HepG2 (cell line): Measurements from ENCODE around the gene TMEM176A. TPM values are rescaled to one million over a fixed set of nuclear protein-coding genes. Genes with fewer than 3 reads are reported as not detected.

Source experiments
- ATAC-seq: fragments of 200-7000 bp; cut with Tn5 transposase; 3 replicates; pipeline ENCODE4 v1.9.1; 2020; ENCODE audit warnings: mild to moderate bottlenecking, moderate library complexity
- BruUV-seq: library from RNA; stranded (reverse); fragments of 400-500 nt; replicated peaks from 2 replicates; lab custom pipeline; 2021; lab: Mats Ljungman, UMichigan
- CTCF ChIA-PET: fragments of 300-600 bp; formaldehyde crosslinking; extraction: SDS; loops from one replicate; lab custom pipeline; 2021; ENCODE audit warnings: low total read pairs, inconsistent platforms, low intra/inter-chr PET ratio; lab: Yijun Ruan, JAX
- POLR2A ChIA-PET: fragments of 350-600 bp; sonication (Branson Sonifier 250); formaldehyde crosslinking; loops from one replicate; lab custom pipeline; 2020; ENCODE audit warnings: antibody characterized with exemption, inconsistent platforms; lab: Yijun Ruan, JAX
- DNase-seq: peaks from one replicate; pipeline ENCODE4 v3.0.0-alpha.2; 2015; ENCODE audit warnings: low spot score
- FAIRE-seq: peaks from 3 replicates; lab custom pipeline; 2011; peaks lifted over from hg19 to GRCh38; lab: Jason Lieb, UNC
- H2AFZ ChIP-seq: one replicate; pipeline ENCODE4 v1.6.1; 2011; ENCODE audit warnings: low read length, inconsistent platforms
- H3K27ac ChIP-seq: fragments of 300-600 bp; 3 replicates; pipeline ENCODE4 v1.8.0; 2011; ENCODE audit warnings: mixed run types, mild to moderate bottlenecking, mixed read lengths, low read length, inconsistent platforms; ENCODE audit not compliant: insufficient read depth; ENCODE audit errors: extremely low read length
- H3K27me3 ChIP-seq, 2 experiments: fragments of 200-600 bp in 1 of 2; 2 replicates in 1 of 2; 3 replicates in 1 of 2; pipeline versions ENCODE4 v1.6.0 to v1.8.0; 2011; ENCODE audit warnings: low read length in 2 of 2, mild to moderate bottlenecking in 2 of 2, moderate library complexity in 2 of 2, inconsistent platforms in 1 of 2; ENCODE audit not compliant: insufficient read depth in 2 of 2, control insufficient read depth in 1 of 2
- H3K36me3 ChIP-seq, 2 experiments: fragments of 200-600 bp in 1 of 2; replicated peaks in 1 of 2; 2 replicates in 1 of 2; 3 replicates in 1 of 2; pipeline versions ENCODE4 v1.5.1 to v1.8.0; 2011; ENCODE audit warnings: low read length in 2 of 2, inconsistent platforms in 1 of 2; ENCODE audit not compliant: insufficient read depth in 2 of 2, control insufficient read depth in 1 of 2
- H3K4me1 ChIP-seq: 2 replicates; pipeline ENCODE4 v1.5.1; 2012; ENCODE audit warnings: low read length, inconsistent platforms; ENCODE audit not compliant: insufficient read depth
- H3K4me2 ChIP-seq: 2 replicates; pipeline ENCODE4 v1.6.0; 2011; ENCODE audit warnings: low read depth, low read length, inconsistent platforms
- H3K4me3 ChIP-seq, 3 experiments: fragments of 200-600 bp in 1 of 3; sonication (generic), shearing (Covaris generic) in 1 of 3; replicated peaks in 1 of 3; 2 replicates each; pipeline ENCODE4 v1.5.1; 2011 to 2016; ENCODE audit warnings: low read length in 3 of 3, inconsistent platforms in 2 of 3, low read depth in 2 of 3, mild to moderate bottlenecking in 2 of 3, control low read depth in 1 of 3, mixed read lengths in 1 of 3; ENCODE audit not compliant: insufficient read depth in 1 of 3
- H3K79me2 ChIP-seq: one replicate; pipeline ENCODE4 v1.6.1; 2011; ENCODE audit warnings: low read length, inconsistent platforms; ENCODE audit not compliant: insufficient read depth
- H3K9ac ChIP-seq: 2 replicates; pipeline ENCODE4 v1.6.0; 2011; ENCODE audit warnings: mild to moderate bottlenecking, low read depth, low read length, inconsistent platforms; ENCODE audit not compliant: insufficient read depth
- H3K9me3 ChIP-seq: 2 replicates; pipeline ENCODE4 v1.5.1; 2012; ENCODE audit warnings: mild to moderate bottlenecking, low read length
- H4K20me1 ChIP-seq: 2 replicates; pipeline ENCODE4 v1.6.0; 2011; ENCODE audit warnings: inconsistent platforms, mild to moderate bottlenecking, low read length, moderate library complexity; ENCODE audit not compliant: insufficient read depth
- HNF4A ChIP-seq: sonication (generic); formaldehyde crosslinking; IDR thresholded peaks from 2 replicates; pipeline ENCODE4 v1.4.0; 2020; ENCODE audit warnings: missing genetic modification reagents
- MTF2 ChIP-seq: sonication (generic); formaldehyde crosslinking; IDR thresholded peaks from 2 replicates; pipeline ENCODE4 v1.5.0; 2020; ENCODE audit warnings: missing genetic modification reagents, borderline replicate concordance
- RORA ChIP-seq: sonication (generic); formaldehyde crosslinking; IDR thresholded peaks from 2 replicates; pipeline ENCODE4 v1.5.0; 2020; ENCODE audit warnings: mild to moderate bottlenecking, missing genetic modification reagents, moderate library complexity
- U2AF2 ChIP-seq: fragments of 200-400 bp; formaldehyde crosslinking; IDR thresholded peaks from 2 replicates; pipeline ENCODE4 v1.6.1; 2017; ENCODE audit warnings: low read depth, mild to moderate bottlenecking, low read length
- YEATS4 ChIP-seq: sonication (generic); formaldehyde crosslinking; IDR thresholded peaks from 2 replicates; pipeline ENCODE4 v1.4.0; 2020; ENCODE audit warnings: missing genetic modification reagents, borderline replicate concordance
- ZBTB7B ChIP-seq: sonication (generic); formaldehyde crosslinking; IDR thresholded peaks from 2 replicates; pipeline ENCODE4 v1.4.0; 2020; ENCODE audit warnings: missing genetic modification reagents
- ZNF282 ChIP-seq: fragments of 450-650 bp; IDR thresholded peaks from 2 replicates; pipeline ENCODE4 v1.6.1; 2018; ENCODE audit not compliant: partially characterized antibody
- ZNF75D ChIP-seq: sonication (generic); formaldehyde crosslinking; IDR thresholded peaks from 2 replicates; pipeline ENCODE4 v1.8.1; 2023; ENCODE audit warnings: missing genetic modification reagents, mild to moderate bottlenecking, borderline replicate concordance
- ZNF776 ChIP-seq: sonication (generic); formaldehyde crosslinking; IDR thresholded peaks from 2 replicates; pipeline ENCODE4 v1.4.0; 2020; ENCODE audit warnings: mild to moderate bottlenecking, missing genetic modification reagents
- ZNF780A ChIP-seq: sonication (generic); formaldehyde crosslinking; IDR thresholded peaks from 2 replicates; pipeline ENCODE4 v1.8.0; 2022; ENCODE audit warnings: mild to moderate bottlenecking, missing genetic modification reagents, moderate library complexity
- ZNF850 ChIP-seq: sonication (generic); formaldehyde crosslinking; conservative IDR thresholded peaks from 2 replicates; pipeline ENCODE4 v1.9.0; 2021; ENCODE audit warnings: mild to moderate bottlenecking, missing genetic modification reagents
- WGBS: methylation state at CpG from one replicate; pipeline ENCODE4 v1.1.6; 2017; ENCODE audit warnings: low lambda C conversion rate; 5-methylcytosine and 5-hydroxymethylcytosine counted together
- in situ Hi-C: cut with HindIII; loops from 2 replicates; pipeline ENCODE4 v1.10.0; 2017; ENCODE audit warnings: low pct_unique_long_range_greater_than_20kb; ENCODE audit not compliant: extremely low pct_ligation_motif_present
- intact Hi-C: fragments of 100-400 bp; cut with micrococcal nuclease; formaldehyde crosslinking; loops from one replicate; pipeline ENCODE4 v1.10.0; 2022; ENCODE audit not compliant: unreplicated experiment
- polyA plus RNA-seq, 8 experiments: library from polyadenylated mRNA; depleted of rRNA in 3 of 8; stranded (reverse) in 7 of 8; unstranded in 1 of 8; fragments of >200 nt; fragmentation: Illumina TruSeq in 4 of 8; extraction: Trizol in 4 of 8; gene quantifications; 2 replicates each; pipeline versions ENCODE4 v1.2.1 to v1.2.3, GENCODE V29; 2011 to 2016; ENCODE audit warnings: low read depth in 4 of 8, missing spikeins in 1 of 8, mixed read lengths in 1 of 8; ENCODE audit not compliant: insufficient read depth in 1 of 8
- total RNA-seq, 5 experiments: library from RNA; depleted of rRNA; stranded (reverse); fragments of >200 nt; fragmentation: Illumina TruSeq; extraction: Trizol; gene quantifications; 2 replicates each; pipeline ENCODE4 v1.2.3, GENCODE V29; 2016; ENCODE audit warnings: low read depth in 1 of 5
- TF ChIP-seq, protein P1 (sequence below): IDR thresholded peaks from 2 replicates; pipeline ENCODE4 v1.6.1; 2016; ENCODE audit warnings: missing genetic modification reagents, missing compliant biosample characterization
- TF ChIP-seq, protein P2 (sequence below): IDR thresholded peaks from 2 replicates; pipeline ENCODE4 v1.6.1; 2018; ENCODE audit warnings: missing genetic modification reagents
- TF ChIP-seq, protein P3 (sequence below): sonication (generic); formaldehyde crosslinking; IDR thresholded peaks from 2 replicates; pipeline ENCODE4 v1.9.0; 2021; ENCODE audit warnings: missing genetic modification reagents, borderline replicate concordance
- TF ChIP-seq, protein P4 (sequence below): sonication (generic); formaldehyde crosslinking; IDR thresholded peaks from 2 replicates; pipeline ENCODE4 v1.5.0; 2020; ENCODE audit warnings: mild to moderate bottlenecking, missing genetic modification reagents
- TF ChIP-seq, protein P5 (sequence below): sonication (generic); formaldehyde crosslinking; IDR thresholded peaks from 2 replicates; pipeline ENCODE4 v1.4.0; 2020; ENCODE audit warnings: low read depth, missing genetic modification reagents

The TMEM176A gene
- total and polyA plus RNA-seq, 2 of the 13 experiments (the other 11 are each of a cell fraction or from before 2014, with no cell fraction given) = not detected

DNA sequence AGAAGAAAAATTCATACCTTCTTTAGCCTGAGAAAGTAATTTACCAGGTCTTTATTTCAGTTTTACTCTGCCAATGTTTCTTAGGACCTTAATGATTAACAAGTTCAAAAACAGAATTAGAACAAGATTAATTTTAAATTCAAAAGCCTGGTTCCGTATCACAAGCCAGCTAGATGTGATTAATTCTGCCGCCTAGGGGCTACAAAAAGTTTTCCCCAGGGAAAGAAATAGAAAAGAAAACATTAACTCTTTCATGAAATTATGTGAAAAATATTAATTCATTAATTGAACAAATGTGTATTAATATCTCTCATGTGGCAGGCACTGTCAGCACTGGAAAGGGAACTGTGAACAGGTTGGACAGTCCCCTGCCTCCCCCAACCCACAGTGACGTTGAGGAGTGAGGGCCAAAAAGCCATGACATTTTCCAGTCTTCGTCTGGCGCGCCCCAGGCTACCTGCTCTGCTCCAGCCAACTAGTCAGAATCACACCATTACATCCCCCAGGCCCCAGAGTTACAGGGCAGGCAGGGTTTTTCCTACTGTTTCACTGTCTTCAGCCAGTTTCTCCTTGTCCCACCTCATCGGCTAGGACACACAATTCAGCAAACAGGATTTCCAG, 20.1 kb downstream of the TMEM176A start:
- Histone ChIP-seq H3K36me3 (no peaks in the 10 kb centered on the region), H3K27ac (no peak overlapping the region), H3K4me1 (no peaks in the 10 kb centered on the region), H2AFZ (no peak overlapping the region), H3K4me3 (no peak overlapping the region), H3K4me2 (no peak overlapping the region), H3K79me2 (no peaks in the 10 kb centered on the region), H4K20me1 (no peaks in the 10 kb centered on the region), H3K9ac (no peak overlapping the region), H3K27me3 (peaks cover 0 to 5% of the 10 kb centered on the region in 2 experiments; a peak in 1 of 5 replicates), H3K9me3 (peaks cover 6% of the 10 kb centered on the region; the same call in 1 of the 2 replicates)
- CTCF ChIA-PET = no interaction called here
- WGBS = 52% methylated on average over 7 of the region's 7 CpGs
- BruUV-seq = no TSS peak
- FAIRE-seq (no peak), ATAC-seq (no peak), DNase-seq (no peak)
- POLR2A ChIA-PET = no interaction called here
- intact Hi-C loops = no loop called here
- TF ChIP-seq ZNF850 (CRISPR knock-in tag) (no peak), HNF4A (no peak), ZNF282 (no peak), RORA (CRISPR knock-in tag) (no peak), U2AF2 (no peak), ZNF780A (no peak), ZBTB7B (CRISPR knock-in tag) (no peak), ZNF75D (CRISPR knock-in tag) (no peak), YEATS4 (CRISPR knock-in tag) (no peak), MTF2 (no peak), ZNF776 (CRISPR knock-in tag) (no peak)
- TF ChIP-seq, protein P1, sequence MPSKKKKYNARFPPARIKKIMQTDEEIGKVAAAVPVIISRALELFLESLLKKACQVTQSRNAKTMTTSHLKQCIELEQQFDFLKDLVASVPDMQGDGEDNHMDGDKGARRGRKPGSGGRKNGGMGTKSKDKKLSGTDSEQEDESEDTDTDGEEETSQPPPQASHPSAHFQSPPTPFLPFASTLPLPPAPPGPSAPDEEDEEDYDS (CRISPR knock-in tag) = no peak
- TF ChIP-seq, protein P2, sequence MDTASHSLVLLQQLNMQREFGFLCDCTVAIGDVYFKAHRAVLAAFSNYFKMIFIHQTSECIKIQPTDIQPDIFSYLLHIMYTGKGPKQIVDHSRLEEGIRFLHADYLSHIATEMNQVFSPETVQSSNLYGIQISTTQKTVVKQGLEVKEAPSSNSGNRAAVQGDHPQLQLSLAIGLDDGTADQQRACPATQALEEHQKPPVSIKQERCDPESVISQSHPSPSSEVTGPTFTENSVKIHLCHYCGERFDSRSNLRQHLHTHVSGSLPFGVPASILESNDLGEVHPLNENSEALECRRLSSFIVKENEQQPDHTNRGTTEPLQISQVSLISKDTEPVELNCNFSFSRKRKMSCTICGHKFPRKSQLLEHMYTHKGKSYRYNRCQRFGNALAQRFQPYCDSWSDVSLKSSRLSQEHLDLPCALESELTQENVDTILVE = no peak
- TF ChIP-seq, protein P3, sequence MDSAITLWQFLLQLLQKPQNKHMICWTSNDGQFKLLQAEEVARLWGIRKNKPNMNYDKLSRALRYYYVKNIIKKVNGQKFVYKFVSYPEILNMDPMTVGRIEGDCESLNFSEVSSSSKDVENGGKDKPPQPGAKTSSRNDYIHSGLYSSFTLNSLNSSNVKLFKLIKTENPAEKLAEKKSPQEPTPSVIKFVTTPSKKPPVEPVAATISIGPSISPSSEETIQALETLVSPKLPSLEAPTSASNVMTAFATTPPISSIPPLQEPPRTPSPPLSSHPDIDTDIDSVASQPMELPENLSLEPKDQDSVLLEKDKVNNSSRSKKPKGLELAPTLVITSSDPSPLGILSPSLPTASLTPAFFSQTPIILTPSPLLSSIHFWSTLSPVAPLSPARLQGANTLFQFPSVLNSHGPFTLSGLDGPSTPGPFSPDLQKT = no peak
- TF ChIP-seq, protein P4, sequence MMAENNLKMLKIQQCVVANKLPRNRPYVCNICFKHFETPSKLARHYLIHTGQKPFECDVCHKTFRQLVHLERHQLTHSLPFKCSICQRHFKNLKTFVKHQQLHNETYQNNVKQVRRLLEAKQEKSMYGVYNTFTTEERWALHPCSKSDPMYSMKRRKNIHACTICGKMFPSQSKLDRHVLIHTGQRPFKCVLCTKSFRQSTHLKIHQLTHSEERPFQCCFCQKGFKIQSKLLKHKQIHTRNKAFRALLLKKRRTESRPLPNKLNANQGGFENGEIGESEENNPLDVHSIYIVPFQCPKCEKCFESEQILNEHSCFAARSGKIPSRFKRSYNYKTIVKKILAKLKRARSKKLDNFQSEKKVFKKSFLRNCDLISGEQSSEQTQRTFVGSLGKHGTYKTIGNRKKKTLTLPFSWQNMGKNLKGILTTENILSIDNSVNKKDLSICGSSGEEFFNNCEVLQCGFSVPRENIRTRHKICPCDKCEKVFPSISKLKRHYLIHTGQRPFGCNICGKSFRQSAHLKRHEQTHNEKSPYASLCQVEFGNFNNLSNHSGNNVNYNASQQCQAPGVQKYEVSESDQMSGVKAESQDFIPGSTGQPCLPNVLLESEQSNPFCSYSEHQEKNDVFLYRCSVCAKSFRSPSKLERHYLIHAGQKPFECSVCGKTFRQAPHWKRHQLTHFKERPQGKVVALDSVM = no peak
- TF ChIP-seq, protein P5, sequence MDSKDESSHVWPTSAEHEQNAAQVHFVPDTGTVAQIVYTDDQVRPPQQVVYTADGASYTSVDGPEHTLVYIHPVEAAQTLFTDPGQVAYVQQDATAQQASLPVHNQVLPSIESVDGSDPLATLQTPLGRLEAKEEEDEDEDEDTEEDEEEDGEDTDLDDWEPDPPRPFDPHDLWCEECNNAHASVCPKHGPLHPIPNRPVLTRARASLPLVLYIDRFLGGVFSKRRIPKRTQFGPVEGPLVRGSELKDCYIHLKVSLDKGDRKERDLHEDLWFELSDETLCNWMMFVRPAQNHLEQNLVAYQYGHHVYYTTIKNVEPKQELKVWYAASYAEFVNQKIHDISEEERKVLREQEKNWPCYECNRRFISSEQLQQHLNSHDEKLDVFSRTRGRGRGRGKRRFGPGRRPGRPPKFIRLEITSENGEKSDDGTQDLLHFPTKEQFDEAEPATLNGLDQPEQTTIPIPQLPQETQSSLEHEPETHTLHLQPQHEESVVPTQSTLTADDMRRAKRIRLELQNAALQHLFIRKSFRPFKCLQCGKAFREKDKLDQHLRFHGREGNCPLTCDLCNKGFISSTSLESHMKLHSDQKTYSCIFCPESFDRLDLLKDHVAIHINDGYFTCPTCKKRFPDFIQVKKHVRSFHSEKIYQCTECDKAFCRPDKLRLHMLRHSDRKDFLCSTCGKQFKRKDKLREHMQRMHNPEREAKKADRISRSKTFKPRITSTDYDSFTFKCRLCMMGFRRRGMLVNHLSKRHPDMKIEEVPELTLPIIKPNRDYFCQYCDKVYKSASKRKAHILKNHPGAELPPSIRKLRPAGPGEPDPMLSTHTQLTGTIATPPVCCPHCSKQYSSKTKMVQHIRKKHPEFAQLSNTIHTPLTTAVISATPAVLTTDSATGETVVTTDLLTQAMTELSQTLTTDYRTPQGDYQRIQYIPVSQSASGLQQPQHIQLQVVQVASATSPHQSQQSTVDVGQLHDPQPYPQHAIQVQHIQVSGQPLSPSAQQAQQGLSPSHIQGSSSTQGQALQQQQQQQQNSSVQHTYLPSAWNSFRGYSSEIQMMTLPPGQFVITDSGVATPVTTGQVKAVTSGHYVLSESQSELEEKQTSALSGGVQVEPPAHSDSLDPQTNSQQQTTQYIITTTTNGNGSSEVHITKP = no peak
- in situ Hi-C loops = no loop called here
